HCT116 (cell line): ENCODE data around the gene DCTN4. TPM values are rescaled to one million over a fixed set of nuclear protein-coding genes. Genes with fewer than 3 reads are reported as not detected.
A peak's percentile ranks its signal among the peaks of the same experiment; 100 is the strongest.

Experiments
- ATAC-seq: fragments of 200-7000 bp; cut with Tn5 transposase; 2 replicates; pipeline ENCODE4 v1.9.1; 2020; ENCODE audit warnings: mild to moderate bottlenecking, moderate library complexity
- BruUV-seq: library from RNA; stranded (reverse); fragments of 400-500 nt; replicated peaks from 2 replicates; lab custom pipeline; 2021; lab: Mats Ljungman, UMichigan
- CTCF ChIA-PET: fragments of 300-600 bp; sonication (Branson Sonifier 250); formaldehyde crosslinking; loops from one replicate; lab custom pipeline; 2021; ENCODE audit warnings: antibody characterized with exemption; lab: Charles Lee
- POLR2A ChIA-PET: fragments of 300-600, 350-600 bp; sonication (Branson Sonifier 250); formaldehyde crosslinking; loops from one replicate; lab custom pipeline; 2021; ENCODE audit warnings: antibody characterized with exemption; lab: Charles Lee
- RAD21 ChIA-PET, 2 experiments: fragments of 300-600 bp; sonication (Branson Sonifier 250); formaldehyde crosslinking; loops; one replicate each; lab custom pipeline; 2023; ENCODE audit warnings: low total read pairs in 2 of 2; ENCODE audit not compliant: uncharacterized antibody in 2 of 2, unreplicated experiment in 2 of 2, low non-redundant PET in 1 of 2; lab: Charles Lee
- DNase-seq: peaks from one replicate; pipeline ENCODE4 v3.0.0-alpha.2; 2010; ENCODE audit warnings: low read depth, low spot score
- H2AFZ ChIP-seq: fragments of 200-600 bp; shearing (Covaris generic), sonication (generic); 2 replicates; pipeline ENCODE4 v1.6.1; 2017; ENCODE audit warnings: low read depth, mixed run types, mixed read lengths, antibody characterized with exemption, low read length; ENCODE audit not compliant: poor library complexity, severe bottlenecking
- H3K27ac ChIP-seq: 2 replicates; pipeline ENCODE4 v1.5.1; 2012; ENCODE audit warnings: low read depth, low read length
- H3K27me3 ChIP-seq: fragments of 200-600 bp; sonication (generic); 2 replicates; pipeline ENCODE4 v1.6.1; 2016; ENCODE audit warnings: mixed run types, low read length, mixed read lengths; ENCODE audit not compliant: insufficient read depth
- H3K36me3 ChIP-seq, 2 experiments: fragments of 200-500 bp in 1 of 2; fragments of 200-600 bp in 1 of 2; sonication (Bioruptor generic) in 1 of 2; sonication (generic) in 1 of 2; 2 replicates each; pipeline versions ENCODE4 v1.5.1 to v1.6.1; 2014 to 2016; ENCODE audit warnings: low read length in 2 of 2, inconsistent platforms in 1 of 2, mixed read lengths in 1 of 2, mixed run types in 1 of 2; ENCODE audit not compliant: insufficient read depth in 2 of 2, control insufficient read depth in 1 of 2
- H3K4me1 ChIP-seq, 2 experiments: fragments of 200-600 bp in 1 of 2; sonication (generic) in 1 of 2; 2 replicates each; pipeline versions ENCODE4 v1.5.1 to v1.6.1; 2012 to 2017; ENCODE audit warnings: low read length in 2 of 2, inconsistent platforms in 1 of 2, mild to moderate bottlenecking in 1 of 2, mixed read lengths in 1 of 2, mixed run types in 1 of 2, moderate library complexity in 1 of 2; ENCODE audit not compliant: insufficient read depth in 2 of 2, control insufficient read depth in 1 of 2
- H3K4me2 ChIP-seq: fragments of 200-600 bp; sonication (generic); 2 replicates; pipeline ENCODE4 v1.6.1; 2017; ENCODE audit warnings: mixed run types, low read length, mixed read lengths
- H3K4me3 ChIP-seq, 2 experiments: fragments of 200-600 bp in 1 of 2; sonication (generic) in 1 of 2; replicated peaks in 1 of 2; 2 replicates each; pipeline ENCODE4 v1.5.1; 2011 to 2016; ENCODE audit warnings: low read length in 2 of 2, control low read depth in 1 of 2, low read depth in 1 of 2, mild to moderate bottlenecking in 1 of 2, mixed read lengths in 1 of 2, mixed run types in 1 of 2
- H3K79me2 ChIP-seq: fragments of 200-600 bp; sonication (generic); 2 replicates; pipeline ENCODE4 v1.6.1; 2017; ENCODE audit warnings: mild to moderate bottlenecking, mixed run types, low read length, moderate library complexity, mixed read lengths; ENCODE audit not compliant: insufficient read depth
- H3K9ac ChIP-seq: fragments of 200-600 bp; sonication (generic); 2 replicates; pipeline ENCODE4 v1.6.1; 2016; ENCODE audit warnings: low read length, mixed read lengths
- H3K9me2 ChIP-seq: fragments of 200-600 bp; sonication (generic), shearing (Covaris generic); 2 replicates; pipeline ENCODE4 v1.6.1; 2017; ENCODE audit warnings: mixed run types, mild to moderate bottlenecking, moderate library complexity; ENCODE audit not compliant: insufficient read depth
- H3K9me3 ChIP-seq, 2 experiments: fragments of 200-500 bp in 1 of 2; fragments of 200-600 bp in 1 of 2; sonication (Bioruptor generic) in 1 of 2; sonication (generic) in 1 of 2; 2 replicates each; pipeline ENCODE4 v1.6.1; 2014 to 2017; ENCODE audit warnings: low read length in 2 of 2, mixed read lengths in 2 of 2, inconsistent platforms in 1 of 2, low read depth in 1 of 2, mild to moderate bottlenecking in 1 of 2, mixed run types in 1 of 2, moderate library complexity in 1 of 2; ENCODE audit not compliant: control insufficient read depth in 1 of 2, insufficient read depth in 1 of 2
- H4K20me1 ChIP-seq: fragments of 200-600 bp; sonication (generic), shearing (Covaris generic); 2 replicates; pipeline ENCODE4 v1.6.1; 2017; ENCODE audit warnings: mixed run types, mild to moderate bottlenecking, moderate library complexity; ENCODE audit not compliant: insufficient read depth
- JUND ChIP-seq: IDR thresholded peaks from 2 replicates; pipeline ENCODE4 v1.6.1; 2012
- POLR2AphosphoS5 ChIP-seq: IDR thresholded peaks from 2 replicates; pipeline ENCODE4 v1.6.1; 2011; ENCODE audit warnings: mild to moderate bottlenecking, low read depth, low read length, moderate library complexity
- RAD21 ChIP-seq: IDR thresholded peaks from 2 replicates; pipeline ENCODE4 v1.6.1; 2012; ENCODE audit warnings: low read depth, mild to moderate bottlenecking
- SP1 ChIP-seq: IDR thresholded peaks from 2 replicates; pipeline ENCODE4 v1.6.1; 2012; ENCODE audit warnings: low read depth
- TCF7L2 ChIP-seq: IDR thresholded peaks from 2 replicates; pipeline ENCODE4 v1.7.0; 2011; ENCODE audit warnings: borderline replicate concordance, inconsistent platforms; ENCODE audit not compliant: insufficient read depth, insufficient read length; ENCODE audit errors: extremely low read depth
- YY1 ChIP-seq: IDR thresholded peaks from 2 replicates; pipeline ENCODE4 v1.6.1; 2011; ENCODE audit warnings: low read length, low read depth, moderate library complexity, mild to moderate bottlenecking; ENCODE audit not compliant: insufficient replicate concordance; ENCODE audit errors: extremely low read depth
- ZFX ChIP-seq: fragments of 450-650 bp; IDR thresholded peaks from 2 replicates; pipeline ENCODE4 v1.6.1; 2017
- intact Hi-C: fragments of 100-400 bp; cut with micrococcal nuclease; formaldehyde crosslinking; loops from 2 replicates; pipeline ENCODE4 v1.10.0; 2022
- total RNA-seq: library from RNA; stranded (reverse); gene quantifications from one replicate; pipeline ENCODE4 v1.2.1, GENCODE V29; 2021; ENCODE audit not compliant: unreplicated experiment
- TF ChIP-seq, protein P1 (sequence below), 3 experiments: fragments of 200-600 bp in 1 of 3; sonication (generic) in 1 of 3; IDR thresholded peaks in 2 of 3; conservative IDR thresholded peaks in 1 of 3; 2 replicates each; pipeline ENCODE4 v1.5.1; 2012 to 2017; ENCODE audit warnings: low read depth in 2 of 3, low read length in 2 of 3, antibody characterized with exemption in 1 of 3, borderline replicate concordance in 1 of 3, control low read depth in 1 of 3, mild to moderate bottlenecking in 1 of 3, mixed read lengths in 1 of 3, mixed run types in 1 of 3, moderate library complexity in 1 of 3; ENCODE audit not compliant: insufficient read depth in 1 of 3
- TF ChIP-seq, protein P2 (sequence below): IDR thresholded peaks from 2 replicates; pipeline ENCODE4 v1.6.1; 2012; ENCODE audit warnings: low read depth

DCTN4 gene
- total RNA-seq, 1 experiment from 2014 or later, result 78.8 TPM

- DNase-seq (peak; percentile 51), ATAC-seq (peak; percentile 84)
- peak overlapping the region; percentile 92 for H2AFZ ChIP-seq
- no peaks in the 10 kb centered on the region for H4K20me1 ChIP-seq
- no peaks in the 10 kb centered on the region for H3K9me2 ChIP-seq
- H3K4me1 ChIP-seq, result peaks cover 0 to 14% of the 10 kb centered on the region in 2 experiments; a peak in 2 of 4 replicates
- POLR2A ChIA-PET, result interaction anchor here (1.1 kb wide), 1 partner anchor 22 kb away, joined by 3 read pairs; the partner anchor contains the start of gene SMIM3
- peaks cover 0 to 2% of the 10 kb centered on the region in 2 experiments; a peak in 1 of 4 replicates for H3K36me3 ChIP-seq
- no peaks in the 10 kb centered on the region for H3K79me2 ChIP-seq
- H3K9ac ChIP-seq, result peak overlapping the region; percentile 36
- peak overlapping the region; percentile 59 for H3K27ac ChIP-seq
- RAD21 ChIA-PET, result no interaction called here
- H3K27me3 ChIP-seq, result no peaks in the 10 kb centered on the region
- no peaks in the 10 kb centered on the region for H3K9me3 ChIP-seq
- CTCF ChIA-PET, result interaction anchor here (0.6 to 1.7 kb wide), 5 partner anchors 8 to 342 kb away, joined by 3 to 12 read pairs (median 4); partner anchors contain the start of gene SMIM3
- H3K4me2 ChIP-seq, result peak overlapping the region; percentile 81
- TF ChIP-seq RAD21, result peak; percentile 43
- TF ChIP-seq, protein P1, sequence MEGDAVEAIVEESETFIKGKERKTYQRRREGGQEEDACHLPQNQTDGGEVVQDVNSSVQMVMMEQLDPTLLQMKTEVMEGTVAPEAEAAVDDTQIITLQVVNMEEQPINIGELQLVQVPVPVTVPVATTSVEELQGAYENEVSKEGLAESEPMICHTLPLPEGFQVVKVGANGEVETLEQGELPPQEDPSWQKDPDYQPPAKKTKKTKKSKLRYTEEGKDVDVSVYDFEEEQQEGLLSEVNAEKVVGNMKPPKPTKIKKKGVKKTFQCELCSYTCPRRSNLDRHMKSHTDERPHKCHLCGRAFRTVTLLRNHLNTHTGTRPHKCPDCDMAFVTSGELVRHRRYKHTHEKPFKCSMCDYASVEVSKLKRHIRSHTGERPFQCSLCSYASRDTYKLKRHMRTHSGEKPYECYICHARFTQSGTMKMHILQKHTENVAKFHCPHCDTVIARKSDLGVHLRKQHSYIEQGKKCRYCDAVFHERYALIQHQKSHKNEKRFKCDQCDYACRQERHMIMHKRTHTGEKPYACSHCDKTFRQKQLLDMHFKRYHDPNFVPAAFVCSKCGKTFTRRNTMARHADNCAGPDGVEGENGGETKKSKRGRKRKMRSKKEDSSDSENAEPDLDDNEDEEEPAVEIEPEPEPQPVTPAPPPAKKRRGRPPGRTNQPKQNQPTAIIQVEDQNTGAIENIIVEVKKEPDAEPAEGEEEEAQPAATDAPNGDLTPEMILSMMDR (IDR thresholded peaks at IDR 0.05 in 2 of 3, conservative IDR thresholded peaks at IDR 0.05 in 1 of 3; ENCODE audit: borderline replicate concordance in 1 of 3, insufficient read depth in 1 of 3, low read depth in 2 of 3, low read length in 2 of 3), result peak; percentile 33 to 73 (median 42); a peak in 5 of 6 replicates
- TF ChIP-seq POLR2AphosphoS5, result no peak
- no peak for TF ChIP-seq SP1
- no peak for TF ChIP-seq TCF7L2
- no peak for TF ChIP-seq YY1
- TF ChIP-seq JUND, result no peak
- TF ChIP-seq ZFX, result no peak
- TF ChIP-seq, protein P2, sequence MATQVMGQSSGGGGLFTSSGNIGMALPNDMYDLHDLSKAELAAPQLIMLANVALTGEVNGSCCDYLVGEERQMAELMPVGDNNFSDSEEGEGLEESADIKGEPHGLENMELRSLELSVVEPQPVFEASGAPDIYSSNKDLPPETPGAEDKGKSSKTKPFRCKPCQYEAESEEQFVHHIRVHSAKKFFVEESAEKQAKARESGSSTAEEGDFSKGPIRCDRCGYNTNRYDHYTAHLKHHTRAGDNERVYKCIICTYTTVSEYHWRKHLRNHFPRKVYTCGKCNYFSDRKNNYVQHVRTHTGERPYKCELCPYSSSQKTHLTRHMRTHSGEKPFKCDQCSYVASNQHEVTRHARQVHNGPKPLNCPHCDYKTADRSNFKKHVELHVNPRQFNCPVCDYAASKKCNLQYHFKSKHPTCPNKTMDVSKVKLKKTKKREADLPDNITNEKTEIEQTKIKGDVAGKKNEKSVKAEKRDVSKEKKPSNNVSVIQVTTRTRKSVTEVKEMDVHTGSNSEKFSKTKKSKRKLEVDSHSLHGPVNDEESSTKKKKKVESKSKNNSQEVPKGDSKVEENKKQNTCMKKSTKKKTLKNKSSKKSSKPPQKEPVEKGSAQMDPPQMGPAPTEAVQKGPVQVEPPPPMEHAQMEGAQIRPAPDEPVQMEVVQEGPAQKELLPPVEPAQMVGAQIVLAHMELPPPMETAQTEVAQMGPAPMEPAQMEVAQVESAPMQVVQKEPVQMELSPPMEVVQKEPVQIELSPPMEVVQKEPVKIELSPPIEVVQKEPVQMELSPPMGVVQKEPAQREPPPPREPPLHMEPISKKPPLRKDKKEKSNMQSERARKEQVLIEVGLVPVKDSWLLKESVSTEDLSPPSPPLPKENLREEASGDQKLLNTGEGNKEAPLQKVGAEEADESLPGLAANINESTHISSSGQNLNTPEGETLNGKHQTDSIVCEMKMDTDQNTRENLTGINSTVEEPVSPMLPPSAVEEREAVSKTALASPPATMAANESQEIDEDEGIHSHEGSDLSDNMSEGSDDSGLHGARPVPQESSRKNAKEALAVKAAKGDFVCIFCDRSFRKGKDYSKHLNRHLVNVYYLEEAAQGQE, result no peak
- BruUV-seq, result no TSS peak
- peak overlapping the region; percentile 19 to 52 for H3K4me3 ChIP-seq
- intact Hi-C loops, result loop anchor here (1.0 kb wide), 1 partner anchor 46 kb away; no protein-coding TSS in a partner anchor
Measured at GRCh38 chr5:150801117-150801927, 42.5 kb upstream of the DCTN4 start.
